HG03575 (cell line): ENCODE results near the gene EFHD1.

Experiments
- ATAC-seq: cut with Tn5 transposase; IDR thresholded peaks from one replicate; pipeline ENCODE4 v1.9.1; 2021; ENCODE audit not compliant: unreplicated experiment, insufficient number of reproducible peaks, low FRiP score; ENCODE audit errors: extremely low read depth

EFHD1 gene

GRCh38 chr2:232721261-232721660 is 87.9 kb downstream of the EFHD1 start:
- no peak for ATAC-seq

DNA sequence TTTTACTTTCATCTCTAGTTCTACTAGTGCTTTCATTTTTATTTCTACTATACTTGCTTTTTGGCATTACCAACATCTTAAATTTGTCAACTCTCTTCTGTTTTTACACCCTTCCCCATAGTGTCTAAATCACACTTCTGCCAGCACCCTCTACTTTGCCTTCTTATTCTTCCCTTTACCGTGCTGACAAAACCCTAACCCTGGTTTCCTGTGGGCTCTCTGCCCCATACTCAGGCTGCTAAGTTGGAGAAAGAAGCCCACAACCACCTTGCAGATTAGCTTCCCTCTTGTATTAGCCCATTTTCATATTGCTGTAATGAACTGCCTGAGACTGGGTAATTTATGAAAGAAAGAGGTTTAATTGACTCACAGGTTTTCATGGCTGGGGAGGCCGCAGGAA is 88.5 kb downstream of the EFHD1 start:
- ATAC-seq: no peak

- no peak for ATAC-seq
Measured at GRCh38 chr2:232723027-232723426, 89.6 kb downstream of the EFHD1 start.

GRCh38 chr2:232728785-232729184 is 95.4 kb downstream of the EFHD1 start:
- no peak for ATAC-seq

- ATAC-seq: no peak
Measured at GRCh38 chr2:232731470-232731869, 98.1 kb downstream of the EFHD1 start.
